ENCODE results near the gene AFAP1L2.
A peak's percentile ranks its signal among the peaks of the same experiment; 100 is the strongest.

Gene AFAP1L2

GRCh38 chr10:114404171-114405010 is at the start of gene AFAP1L2:
Gene AFAP1L2, minus strand, starts transcription at chr10:114404502. Its CDS starts 47 bp downstream, at chr10:114404455.
- H3K27me3 ChIP-seq (ENCODE audit: insufficient read depth, low read length): peaks cover 55% of the 10 kb centered on the region
- H3K4me1 ChIP-seq (ENCODE audit: insufficient read depth, low read length): peaks cover 17% of the 10 kb centered on the region
- peak within 1 kb of the TSS; percentile 38 for H2AFZ ChIP-seq (ENCODE audit: low read depth, low read length)
- no peaks in the 10 kb centered on the region for H3K36me3 ChIP-seq (ENCODE audit: insufficient read depth, low read length)
- no peaks in the 10 kb centered on the region for H3K9me3 ChIP-seq (ENCODE audit: low read length)
- H3K4me3 ChIP-seq (ENCODE audit: low read length): peak within 1 kb of the TSS; percentile 33

GRCh38 chr10:114453576-114453975 is 49.3 kb upstream of the AFAP1L2 start:
- Histone ChIP-seq H3K36me3 (ENCODE audit: insufficient read depth, low read length) (no peaks in the 10 kb centered on the region), H3K4me3 (ENCODE audit: low read length) (no peak overlapping the region)

GRCh38 chr10:114448897-114449296 is 44.6 kb upstream of the AFAP1L2 start:
- Histone ChIP-seq H2AFZ (ENCODE audit: low read depth, low read length) (no peak overlapping the region), H3K9me3 (ENCODE audit: low read length) (no peaks in the 10 kb centered on the region), H3K27me3 (ENCODE audit: insufficient read depth, low read length) (no peaks in the 10 kb centered on the region), H3K36me3 (ENCODE audit: insufficient read depth, low read length) (no peaks in the 10 kb centered on the region), H3K4me1 (ENCODE audit: insufficient read depth, low read length) (no peaks in the 10 kb centered on the region), H3K4me3 (ENCODE audit: low read length) (no peak overlapping the region)

More at GRCh38 chr10:114453576-114453975, 49.3 kb upstream of the AFAP1L2 start:
- no peaks in the 10 kb centered on the region for H3K9me3 ChIP-seq (ENCODE audit: low read length)
- no peaks in the 10 kb centered on the region for H3K27me3 ChIP-seq (ENCODE audit: insufficient read depth, low read length)
- H2AFZ ChIP-seq (ENCODE audit: low read depth, low read length): no peak overlapping the region
- no peaks in the 10 kb centered on the region for H3K4me1 ChIP-seq (ENCODE audit: insufficient read depth, low read length)

GRCh38 chr10:114445332-114445731 is 41.0 kb upstream of the AFAP1L2 start:
- no peak overlapping the region for H3K4me3 ChIP-seq (ENCODE audit: low read length)
- H3K27me3 ChIP-seq (ENCODE audit: insufficient read depth, low read length): no peaks in the 10 kb centered on the region
- no peaks in the 10 kb centered on the region for H3K9me3 ChIP-seq (ENCODE audit: low read length)
- peaks cover 7% of the 10 kb centered on the region for H3K36me3 ChIP-seq (ENCODE audit: insufficient read depth, low read length)
- no peak overlapping the region for H2AFZ ChIP-seq (ENCODE audit: low read depth, low read length)
- H3K4me1 ChIP-seq (ENCODE audit: insufficient read depth, low read length): no peaks in the 10 kb centered on the region

GRCh38 chr10:114444819-114445218 is 40.5 kb upstream of the AFAP1L2 start:
- Histone ChIP-seq H3K4me1 (ENCODE audit: insufficient read depth, low read length) (no peaks in the 10 kb centered on the region), H3K9me3 (ENCODE audit: low read length) (no peaks in the 10 kb centered on the region), H3K36me3 (ENCODE audit: insufficient read depth, low read length) (peaks cover 12% of the 10 kb centered on the region), H2AFZ (ENCODE audit: low read depth, low read length) (no peak overlapping the region), H3K27me3 (ENCODE audit: insufficient read depth, low read length) (no peaks in the 10 kb centered on the region), H3K4me3 (ENCODE audit: low read length) (no peak overlapping the region)

- H3K36me3 ChIP-seq (ENCODE audit: insufficient read depth, low read length): peaks cover 35% of the 10 kb centered on the region
- no peaks in the 10 kb centered on the region for H3K27me3 ChIP-seq (ENCODE audit: insufficient read depth, low read length)
Measured at GRCh38 chr10:114442091-114442630, 37.9 kb upstream of the AFAP1L2 start.

GRCh38 chr10:114441107-114441506 is 36.8 kb upstream of the AFAP1L2 start:
- H3K4me1 ChIP-seq (ENCODE audit: insufficient read depth, low read length): no peaks in the 10 kb centered on the region
- no peak overlapping the region for H3K4me3 ChIP-seq (ENCODE audit: low read length)
- H3K27me3 ChIP-seq (ENCODE audit: insufficient read depth, low read length): no peaks in the 10 kb centered on the region
- peaks cover 44% of the 10 kb centered on the region for H3K36me3 ChIP-seq (ENCODE audit: insufficient read depth, low read length)
- no peaks in the 10 kb centered on the region for H3K9me3 ChIP-seq (ENCODE audit: low read length)
- H2AFZ ChIP-seq (ENCODE audit: low read depth, low read length): no peak overlapping the region

More at GRCh38 chr10:114442091-114442630, 37.9 kb upstream of the AFAP1L2 start:
- H3K4me3 ChIP-seq (ENCODE audit: low read length): no peak overlapping the region
- no peaks in the 10 kb centered on the region for H3K9me3 ChIP-seq (ENCODE audit: low read length)
- H2AFZ ChIP-seq (ENCODE audit: low read depth, low read length): no peak overlapping the region
- no peaks in the 10 kb centered on the region for H3K4me1 ChIP-seq (ENCODE audit: insufficient read depth, low read length)

GRCh38 chr10:114437473-114438292 is 33.4 kb upstream of the AFAP1L2 start:
- Histone ChIP-seq H3K4me1 (ENCODE audit: insufficient read depth, low read length) (no peaks in the 10 kb centered on the region), H3K27me3 (ENCODE audit: insufficient read depth, low read length) (no peaks in the 10 kb centered on the region), H3K4me3 (ENCODE audit: low read length) (no peak overlapping the region), H3K9me3 (ENCODE audit: low read length) (no peaks in the 10 kb centered on the region), H2AFZ (ENCODE audit: low read depth, low read length) (no peak overlapping the region), H3K36me3 (ENCODE audit: insufficient read depth, low read length) (peaks cover 53% of the 10 kb centered on the region)

- Histone ChIP-seq H3K36me3 (ENCODE audit: insufficient read depth, low read length) (peaks cover 53% of the 10 kb centered on the region), H3K27me3 (ENCODE audit: insufficient read depth, low read length) (no peaks in the 10 kb centered on the region), H3K4me3 (ENCODE audit: low read length) (no peak overlapping the region), H2AFZ (ENCODE audit: low read depth, low read length) (no peak overlapping the region), H3K9me3 (ENCODE audit: low read length) (no peaks in the 10 kb centered on the region), H3K4me1 (ENCODE audit: insufficient read depth, low read length) (no peaks in the 10 kb centered on the region)
Measured at GRCh38 chr10:114436941-114437340, 32.6 kb upstream of the AFAP1L2 start.

- Histone ChIP-seq H3K9me3 (ENCODE audit: low read length) (no peaks in the 10 kb centered on the region), H2AFZ (ENCODE audit: low read depth, low read length) (no peak overlapping the region), H3K36me3 (ENCODE audit: insufficient read depth, low read length) (peaks cover 23% of the 10 kb centered on the region)
Measured at GRCh38 chr10:114432566-114433093, 28.3 kb upstream of the AFAP1L2 start.

GRCh38 chr10:114431414-114432135 is 27.3 kb upstream of the AFAP1L2 start:
- H3K27me3 ChIP-seq (ENCODE audit: insufficient read depth, low read length): no peaks in the 10 kb centered on the region
- no peak overlapping the region for H3K4me3 ChIP-seq (ENCODE audit: low read length)
- no peak overlapping the region for H2AFZ ChIP-seq (ENCODE audit: low read depth, low read length)
- peaks cover 10% of the 10 kb centered on the region for H3K4me1 ChIP-seq (ENCODE audit: insufficient read depth, low read length)
- H3K36me3 ChIP-seq (ENCODE audit: insufficient read depth, low read length): peaks cover 16% of the 10 kb centered on the region
- no peaks in the 10 kb centered on the region for H3K9me3 ChIP-seq (ENCODE audit: low read length)

More at GRCh38 chr10:114432566-114433093, 28.3 kb upstream of the AFAP1L2 start:
- no peak overlapping the region for H3K4me3 ChIP-seq (ENCODE audit: low read length)
- no peaks in the 10 kb centered on the region for H3K4me1 ChIP-seq (ENCODE audit: insufficient read depth, low read length)
- no peaks in the 10 kb centered on the region for H3K27me3 ChIP-seq (ENCODE audit: insufficient read depth, low read length)

GRCh38 chr10:114430688-114431413 is 26.5 kb upstream of the AFAP1L2 start:
- H3K4me1 ChIP-seq (ENCODE audit: insufficient read depth, low read length): peaks cover 11% of the 10 kb centered on the region
- no peak overlapping the region for H2AFZ ChIP-seq (ENCODE audit: low read depth, low read length)
- no peaks in the 10 kb centered on the region for H3K9me3 ChIP-seq (ENCODE audit: low read length)
- no peak overlapping the region for H3K4me3 ChIP-seq (ENCODE audit: low read length)
- H3K36me3 ChIP-seq (ENCODE audit: insufficient read depth, low read length): peaks cover 10% of the 10 kb centered on the region
- no peaks in the 10 kb centered on the region for H3K27me3 ChIP-seq (ENCODE audit: insufficient read depth, low read length)
